Right ventricle myocardium superior (tissue), 1 donor: ENCODE measurements around the gene PXT1. TPM values are rescaled to one million over a fixed set of nuclear protein-coding genes. Genes with fewer than 3 reads are reported as not detected.
"Not testable (repeated sequence)": the region's sequence is repeated elsewhere in the genome, so short reads cannot be mapped to it uniquely, and the experiment has no call there.

Experiments
- ATAC-seq: fragments of 200-7000 bp; cut with Tn5 transposase; one replicate; pipeline ENCODE4 v1.9.1; 2020; ENCODE audit warnings: mild to moderate bottlenecking; ENCODE audit not compliant: poor library complexity
- DNase-seq: peaks from one replicate; pipeline ENCODE4 v3.0.0-alpha.2; 2020
- intact Hi-C: fragments of 100-400 bp; cut with DNase I; formaldehyde crosslinking; loops from one replicate; pipeline ENCODE4 v1.11.2; 2022
- total RNA-seq: library from RNA; stranded (reverse); fragmentation: NEBNext Ultra II Directional; extraction: Animal tissue kit (Norgen Biotek cat#: 25700); gene quantifications from one replicate; pipeline ENCODE4 v1.2.1, GENCODE V29; 2021
- donor health status: DM: no; HTN: yes; CAD: no; lungs with severe emphysema.

PXT1 gene
- total RNA-seq, 1 donor from 2014 or later = 0.13 TPM

DNA sequence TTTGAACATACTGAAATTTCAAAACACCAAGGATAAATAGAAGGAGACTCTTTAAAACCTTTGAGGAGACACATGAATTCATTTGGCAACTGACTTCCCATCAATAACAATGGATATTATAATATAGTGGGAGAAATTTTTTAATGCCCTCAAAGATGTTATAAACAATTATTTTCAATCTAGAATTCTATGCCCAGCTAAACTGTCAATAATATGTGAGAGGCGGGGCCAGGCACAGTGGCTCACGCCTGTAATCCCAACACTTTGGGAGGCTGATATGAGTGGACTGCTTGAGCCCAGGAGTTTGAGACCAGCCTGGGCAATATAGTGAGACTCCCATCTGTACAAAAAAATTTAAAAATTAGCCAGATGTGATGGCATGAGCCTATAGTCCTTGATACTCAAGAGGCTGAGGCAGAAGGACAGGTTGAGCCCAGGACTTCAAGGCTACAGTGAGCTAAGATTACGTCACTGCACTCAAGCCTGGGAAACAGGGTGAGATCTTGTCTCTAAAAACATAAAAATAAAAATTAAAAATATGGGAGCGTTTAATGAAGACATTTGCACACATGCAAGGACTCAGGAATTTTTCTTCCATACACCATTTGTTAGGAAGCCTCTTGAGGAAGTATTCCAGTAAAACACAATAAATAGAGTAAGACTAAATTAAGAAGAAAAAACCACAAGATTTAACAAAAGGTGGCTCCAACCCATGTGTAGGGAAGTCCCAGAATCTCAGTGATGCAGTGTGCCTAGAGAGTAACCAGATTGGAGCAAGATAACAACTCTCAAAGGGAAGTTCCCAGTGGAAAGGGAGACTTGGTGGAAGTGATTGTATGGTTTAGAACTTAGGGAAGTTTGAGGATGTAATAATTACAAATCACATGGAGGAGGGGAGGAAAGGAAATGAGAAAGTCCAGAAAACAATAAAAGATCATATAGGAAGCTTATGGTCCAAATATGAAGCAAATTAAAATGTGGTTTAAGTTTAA is 28.9 kb downstream of the PXT1 start:
- DNase-seq (no peak), ATAC-seq (no peak)
- intact Hi-C loops = no loop called here

GRCh38 chr6:36409718-36410117 is 32.9 kb downstream of the PXT1 start:
- intact Hi-C loops, DNase-seq, ATAC-seq: not testable (repeated sequence)

DNA sequence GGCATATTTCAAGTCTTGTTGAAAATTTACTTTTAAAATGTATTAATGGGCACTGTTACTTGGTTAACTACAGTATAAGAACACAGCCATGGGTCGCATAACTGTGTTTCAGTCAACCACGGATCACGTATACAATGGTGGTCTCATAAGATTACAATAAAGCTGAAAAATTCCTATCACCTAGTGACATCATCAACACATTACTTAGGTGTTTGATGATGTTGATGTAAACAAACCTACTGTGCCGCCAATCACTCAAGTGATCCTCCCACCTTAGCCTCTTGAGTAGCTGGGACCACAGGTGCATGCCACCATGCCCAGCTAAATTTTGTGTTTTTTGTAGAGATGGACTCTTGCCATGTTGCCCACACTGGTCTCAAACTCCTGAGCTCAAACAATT is 38.5 kb downstream of the PXT1 start:
- no peak for DNase-seq
- ATAC-seq = no peak
- intact Hi-C loops = no loop called here

DNA sequence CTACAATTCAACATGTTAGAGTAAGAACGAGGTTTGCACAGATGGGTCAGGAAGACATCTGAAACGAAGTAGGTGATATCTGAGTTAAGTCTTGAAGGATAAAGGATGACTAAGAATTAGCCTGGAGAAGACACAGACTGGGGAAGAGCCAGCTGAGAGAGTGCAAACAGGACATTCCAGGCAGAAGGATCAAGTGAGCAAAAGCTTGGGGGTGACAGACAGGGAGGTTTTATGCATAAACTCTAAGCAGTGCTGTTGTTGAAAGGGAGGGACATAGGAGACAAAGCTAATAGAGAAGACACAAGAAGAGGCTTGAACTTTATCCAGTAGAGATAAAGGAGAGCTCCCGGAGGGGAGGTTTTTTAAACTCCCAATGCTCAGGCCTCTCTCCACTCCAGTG is 40.2 kb downstream of the PXT1 start:
- DNase-seq (no peak), ATAC-seq (no peak)
- intact Hi-C loops = no loop called here

DNA sequence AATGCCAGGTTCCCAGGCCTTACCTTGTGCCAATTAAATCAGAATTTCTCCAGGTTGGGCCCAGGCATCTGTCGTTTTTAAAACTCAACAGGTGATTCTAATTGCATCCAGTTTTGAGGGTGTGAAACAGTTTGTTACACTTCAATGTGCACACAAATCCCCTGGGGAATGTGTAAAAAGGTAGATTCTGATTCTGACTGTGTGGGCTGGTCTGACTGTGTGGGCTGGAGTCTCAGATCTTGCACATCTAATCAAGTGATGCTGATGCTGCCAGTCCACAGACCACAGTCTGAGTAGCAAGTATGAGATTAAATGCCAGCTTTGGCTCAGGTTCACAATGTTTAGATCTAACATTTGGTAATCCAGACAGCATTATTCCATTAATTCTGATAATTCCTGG is 42.7 kb downstream of the PXT1 start:
- intact Hi-C loops = no loop called here
- ATAC-seq = no peak
- DNase-seq = no peak

DNA sequence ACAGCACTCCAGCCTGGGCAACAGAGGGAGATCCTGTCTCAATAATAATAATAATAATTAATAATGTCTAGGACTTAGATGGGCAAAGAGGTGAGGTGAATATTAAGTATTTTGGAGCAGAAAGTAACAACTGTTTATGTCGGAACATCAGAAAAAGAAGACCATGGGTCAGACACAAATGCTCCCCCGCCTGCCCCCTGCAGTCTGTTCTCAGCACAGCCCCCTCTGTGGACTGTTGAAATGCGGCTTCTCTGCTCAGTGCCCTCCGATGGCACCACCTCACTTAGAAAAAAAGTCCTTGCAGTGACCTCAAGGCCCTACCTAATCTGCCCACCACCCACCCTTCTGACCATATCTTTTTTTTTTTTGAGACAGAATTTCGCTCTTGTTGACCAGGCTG is 50.0 kb downstream of the PXT1 start:
- ATAC-seq (no peak), DNase-seq (no peak)
- intact Hi-C loops = no loop called here

DNA sequence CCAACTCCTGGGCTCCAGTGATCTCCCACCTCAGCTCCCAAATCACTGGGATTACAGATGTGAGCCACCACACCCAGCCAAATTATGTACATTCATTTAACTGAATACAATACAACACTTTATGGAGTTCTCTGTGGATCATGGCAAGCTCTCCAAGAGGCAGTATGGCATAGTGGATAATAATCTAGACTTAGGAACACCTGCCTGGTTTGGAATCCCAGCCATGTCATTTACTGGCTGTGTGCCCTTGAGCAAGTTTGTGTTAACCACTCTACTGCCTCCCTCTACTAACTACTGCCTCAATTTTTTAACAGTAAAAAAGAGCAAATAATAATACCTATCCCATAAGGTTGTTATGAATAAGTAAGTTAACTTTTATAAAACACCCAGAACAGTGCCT is 53.3 kb downstream of the PXT1 start:
- intact Hi-C loops = no loop called here
- ATAC-seq (no peak), DNase-seq (no peak)

GRCh38 chr6:36387440-36388303 is 55.0 kb downstream of the PXT1 start, which contains the start of gene ETV7:
TSS of gene ETV7 (minus strand) at chr6:36387669. CDS start at chr6:36387541, 128 bp downstream.
- intact Hi-C loops = no loop called here
- ATAC-seq (peak; percentile 57), DNase-seq (peak; percentile 48)

DNA sequence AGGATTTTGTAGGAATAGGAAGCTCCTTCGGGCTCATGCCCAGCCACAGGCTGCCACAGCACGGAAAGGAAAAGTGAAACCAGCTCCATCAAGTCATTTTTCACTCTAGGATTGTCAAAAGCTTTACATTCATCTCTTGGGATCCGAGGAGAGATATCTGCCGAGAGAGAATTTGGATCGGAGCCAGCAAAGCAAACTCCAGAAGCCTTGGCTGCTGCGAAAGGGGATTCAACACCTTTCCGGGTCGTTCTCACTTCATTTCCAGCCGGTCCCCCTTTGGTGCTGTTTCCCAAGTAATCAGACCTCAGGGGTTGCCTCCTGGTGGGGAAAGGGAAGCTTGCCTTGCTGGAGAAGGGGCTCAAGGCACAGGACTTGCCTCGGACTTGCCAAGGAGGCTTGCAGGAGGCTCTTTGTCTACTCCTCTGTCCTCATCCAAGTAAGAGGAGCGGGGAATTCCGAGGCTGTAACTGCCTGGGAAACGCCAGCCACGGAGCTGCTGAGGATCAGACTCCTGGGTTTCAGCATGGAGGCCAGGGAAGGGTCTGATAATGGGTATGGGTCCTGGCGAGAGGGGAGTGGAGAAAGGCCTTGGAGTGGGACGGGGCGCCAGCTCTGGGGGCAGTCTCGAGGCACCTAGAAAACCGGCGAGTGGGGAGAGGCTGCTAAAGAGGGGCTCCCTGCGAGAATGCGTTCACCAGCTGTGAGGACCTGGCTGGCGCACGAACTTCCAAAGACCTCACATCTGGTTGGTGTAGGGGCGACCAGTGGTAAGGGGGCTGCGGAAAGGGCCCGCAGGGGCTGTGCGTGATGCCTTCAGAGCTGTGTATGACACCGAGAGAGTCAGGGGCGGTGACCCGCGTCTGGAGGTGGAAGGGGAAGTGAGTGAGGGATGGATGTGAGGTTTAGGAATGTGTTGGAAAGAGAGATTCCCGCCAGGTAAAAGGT is 55.9 kb downstream of the PXT1 start:
- intact Hi-C loops = no loop called here
- DNase-seq (no peak), ATAC-seq (peak; percentile 60)

GRCh38 chr6:36384095-36384494 is 58.6 kb downstream of the PXT1 start:
- ATAC-seq (no peak), DNase-seq (no peak)
- intact Hi-C loops = no loop called here

DNA sequence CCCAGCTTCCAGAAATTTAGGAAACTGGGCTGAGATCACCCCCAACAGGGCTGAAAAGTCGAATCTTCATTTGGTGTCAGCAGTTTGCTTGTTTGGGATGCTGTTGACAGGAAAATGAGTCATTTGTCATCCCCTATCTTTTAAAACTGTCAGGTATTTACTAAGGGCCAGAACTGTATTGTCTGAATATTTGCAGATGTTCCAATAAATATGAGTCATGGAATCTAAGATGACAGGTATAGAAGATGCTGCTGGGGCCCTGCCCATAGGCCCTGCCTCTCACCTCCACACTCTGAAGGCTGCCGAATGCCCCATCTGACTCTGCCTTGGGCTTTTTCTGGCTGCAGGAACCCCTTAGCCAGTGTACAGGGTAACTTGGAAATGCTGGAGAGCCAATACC is 59.0 kb downstream of the PXT1 start:
- no peak for ATAC-seq
- intact Hi-C loops = no loop called here
- no peak for DNase-seq

- ATAC-seq = no peak
- intact Hi-C loops = no loop called here
- no peak for DNase-seq
Measured at GRCh38 chr6:36382976-36383375, 59.7 kb downstream of the PXT1 start.

DNA sequence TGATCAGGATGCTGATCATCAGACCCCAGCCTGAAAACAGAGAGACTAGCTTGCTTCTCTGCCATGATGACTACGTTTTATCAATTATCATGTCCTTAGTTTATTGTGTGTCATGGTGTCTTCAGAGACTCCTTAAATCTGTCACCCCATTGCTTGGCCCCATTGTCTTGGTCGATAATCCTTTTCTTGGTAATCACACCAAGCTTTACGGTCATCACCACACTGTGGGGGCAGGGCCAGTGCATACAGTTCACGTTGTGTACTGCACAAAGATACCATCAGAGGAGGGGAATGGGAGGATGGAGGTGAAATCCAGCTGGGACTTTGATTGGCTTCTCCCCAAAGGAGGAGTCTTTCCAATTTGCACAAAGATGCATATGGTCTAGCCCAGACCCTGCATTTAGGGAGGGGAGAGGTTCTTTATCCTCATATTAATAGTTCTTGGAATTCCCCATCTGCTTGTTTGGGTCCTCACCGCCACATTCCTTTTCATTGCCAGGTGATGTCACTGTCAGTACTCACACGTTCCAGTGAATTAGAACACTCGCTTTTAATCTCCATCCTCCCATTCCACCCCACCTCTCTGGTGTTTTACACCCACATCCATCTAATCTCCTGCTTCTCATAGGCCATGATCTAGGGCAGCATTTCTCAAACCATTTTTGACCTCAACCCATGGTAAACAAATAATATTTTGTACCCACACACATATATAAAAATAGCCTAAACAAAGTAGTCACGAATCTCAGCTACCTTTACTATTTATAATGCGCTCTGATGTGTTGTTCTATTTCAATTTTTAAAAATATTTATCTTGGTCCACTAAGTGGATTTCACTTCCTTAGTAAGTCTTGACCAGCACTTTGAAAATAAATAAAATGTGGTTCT is 60.9 kb downstream of the PXT1 start:
- ATAC-seq (no peak), DNase-seq (no peak)
- intact Hi-C loops = no loop called here

GRCh38 chr6:36380166-36380565 is 62.5 kb downstream of the PXT1 start:
- DNase-seq = no peak
- no peak for ATAC-seq
- intact Hi-C loops = no loop called here

- intact Hi-C loops = no loop called here
- DNase-seq = no peak
- no peak for ATAC-seq
Measured at GRCh38 chr6:36378936-36379335, 63.7 kb downstream of the PXT1 start.

- ATAC-seq = no peak
- intact Hi-C loops = no loop called here
- no peak for DNase-seq
Measured at GRCh38 chr6:36378243-36378920, 64.3 kb downstream of the PXT1 start.

GRCh38 chr6:36377594-36377993 is 65.1 kb downstream of the PXT1 start:
- DNase-seq = no peak
- no peak for ATAC-seq
- intact Hi-C loops = no loop called here
